ENCODE results near the gene BRINP1. TPM values are rescaled to one million over a fixed set of nuclear protein-coding genes. Genes with fewer than 3 reads are reported as not detected.

BRINP1 gene
- total and polyA plus RNA-seq, 2 of the 8 experiments (the other 6 are each of a cell fraction or from before 2014, with no cell fraction given), result 19.5 to 20.5 TPM

- TF ChIP-seq TBP (IDR thresholded peaks at IDR 0.05; ENCODE audit: low read depth, low read length) (no peak), CBX8 (IDR thresholded peaks at IDR 0.05; ENCODE audit: borderline replicate concordance, low read depth, low read length) (no peak), BCL11A (IDR thresholded peaks at IDR 0.05; ENCODE audit: low read depth in 2 of 2, low read length in 2 of 2) (no peak), RFX5 (IDR thresholded peaks at IDR 0.05; ENCODE audit: borderline replicate concordance, low read depth, low read length) (no peak), SP4 (IDR thresholded peaks at IDR 0.05; ENCODE audit: low read length) (no peak), CTBP2 (IDR thresholded peaks at IDR 0.05; ENCODE audit: borderline replicate concordance, insufficient read depth, insufficient read length, low read length) (no peak), RAD21 (IDR thresholded peaks at IDR 0.05 in 1 of 2, conservative IDR thresholded peaks at IDR 0.05 in 1 of 2; ENCODE audit: low read depth in 2 of 2, low read length in 2 of 2) (no peak)
- TF ChIP-seq, protein P1, sequence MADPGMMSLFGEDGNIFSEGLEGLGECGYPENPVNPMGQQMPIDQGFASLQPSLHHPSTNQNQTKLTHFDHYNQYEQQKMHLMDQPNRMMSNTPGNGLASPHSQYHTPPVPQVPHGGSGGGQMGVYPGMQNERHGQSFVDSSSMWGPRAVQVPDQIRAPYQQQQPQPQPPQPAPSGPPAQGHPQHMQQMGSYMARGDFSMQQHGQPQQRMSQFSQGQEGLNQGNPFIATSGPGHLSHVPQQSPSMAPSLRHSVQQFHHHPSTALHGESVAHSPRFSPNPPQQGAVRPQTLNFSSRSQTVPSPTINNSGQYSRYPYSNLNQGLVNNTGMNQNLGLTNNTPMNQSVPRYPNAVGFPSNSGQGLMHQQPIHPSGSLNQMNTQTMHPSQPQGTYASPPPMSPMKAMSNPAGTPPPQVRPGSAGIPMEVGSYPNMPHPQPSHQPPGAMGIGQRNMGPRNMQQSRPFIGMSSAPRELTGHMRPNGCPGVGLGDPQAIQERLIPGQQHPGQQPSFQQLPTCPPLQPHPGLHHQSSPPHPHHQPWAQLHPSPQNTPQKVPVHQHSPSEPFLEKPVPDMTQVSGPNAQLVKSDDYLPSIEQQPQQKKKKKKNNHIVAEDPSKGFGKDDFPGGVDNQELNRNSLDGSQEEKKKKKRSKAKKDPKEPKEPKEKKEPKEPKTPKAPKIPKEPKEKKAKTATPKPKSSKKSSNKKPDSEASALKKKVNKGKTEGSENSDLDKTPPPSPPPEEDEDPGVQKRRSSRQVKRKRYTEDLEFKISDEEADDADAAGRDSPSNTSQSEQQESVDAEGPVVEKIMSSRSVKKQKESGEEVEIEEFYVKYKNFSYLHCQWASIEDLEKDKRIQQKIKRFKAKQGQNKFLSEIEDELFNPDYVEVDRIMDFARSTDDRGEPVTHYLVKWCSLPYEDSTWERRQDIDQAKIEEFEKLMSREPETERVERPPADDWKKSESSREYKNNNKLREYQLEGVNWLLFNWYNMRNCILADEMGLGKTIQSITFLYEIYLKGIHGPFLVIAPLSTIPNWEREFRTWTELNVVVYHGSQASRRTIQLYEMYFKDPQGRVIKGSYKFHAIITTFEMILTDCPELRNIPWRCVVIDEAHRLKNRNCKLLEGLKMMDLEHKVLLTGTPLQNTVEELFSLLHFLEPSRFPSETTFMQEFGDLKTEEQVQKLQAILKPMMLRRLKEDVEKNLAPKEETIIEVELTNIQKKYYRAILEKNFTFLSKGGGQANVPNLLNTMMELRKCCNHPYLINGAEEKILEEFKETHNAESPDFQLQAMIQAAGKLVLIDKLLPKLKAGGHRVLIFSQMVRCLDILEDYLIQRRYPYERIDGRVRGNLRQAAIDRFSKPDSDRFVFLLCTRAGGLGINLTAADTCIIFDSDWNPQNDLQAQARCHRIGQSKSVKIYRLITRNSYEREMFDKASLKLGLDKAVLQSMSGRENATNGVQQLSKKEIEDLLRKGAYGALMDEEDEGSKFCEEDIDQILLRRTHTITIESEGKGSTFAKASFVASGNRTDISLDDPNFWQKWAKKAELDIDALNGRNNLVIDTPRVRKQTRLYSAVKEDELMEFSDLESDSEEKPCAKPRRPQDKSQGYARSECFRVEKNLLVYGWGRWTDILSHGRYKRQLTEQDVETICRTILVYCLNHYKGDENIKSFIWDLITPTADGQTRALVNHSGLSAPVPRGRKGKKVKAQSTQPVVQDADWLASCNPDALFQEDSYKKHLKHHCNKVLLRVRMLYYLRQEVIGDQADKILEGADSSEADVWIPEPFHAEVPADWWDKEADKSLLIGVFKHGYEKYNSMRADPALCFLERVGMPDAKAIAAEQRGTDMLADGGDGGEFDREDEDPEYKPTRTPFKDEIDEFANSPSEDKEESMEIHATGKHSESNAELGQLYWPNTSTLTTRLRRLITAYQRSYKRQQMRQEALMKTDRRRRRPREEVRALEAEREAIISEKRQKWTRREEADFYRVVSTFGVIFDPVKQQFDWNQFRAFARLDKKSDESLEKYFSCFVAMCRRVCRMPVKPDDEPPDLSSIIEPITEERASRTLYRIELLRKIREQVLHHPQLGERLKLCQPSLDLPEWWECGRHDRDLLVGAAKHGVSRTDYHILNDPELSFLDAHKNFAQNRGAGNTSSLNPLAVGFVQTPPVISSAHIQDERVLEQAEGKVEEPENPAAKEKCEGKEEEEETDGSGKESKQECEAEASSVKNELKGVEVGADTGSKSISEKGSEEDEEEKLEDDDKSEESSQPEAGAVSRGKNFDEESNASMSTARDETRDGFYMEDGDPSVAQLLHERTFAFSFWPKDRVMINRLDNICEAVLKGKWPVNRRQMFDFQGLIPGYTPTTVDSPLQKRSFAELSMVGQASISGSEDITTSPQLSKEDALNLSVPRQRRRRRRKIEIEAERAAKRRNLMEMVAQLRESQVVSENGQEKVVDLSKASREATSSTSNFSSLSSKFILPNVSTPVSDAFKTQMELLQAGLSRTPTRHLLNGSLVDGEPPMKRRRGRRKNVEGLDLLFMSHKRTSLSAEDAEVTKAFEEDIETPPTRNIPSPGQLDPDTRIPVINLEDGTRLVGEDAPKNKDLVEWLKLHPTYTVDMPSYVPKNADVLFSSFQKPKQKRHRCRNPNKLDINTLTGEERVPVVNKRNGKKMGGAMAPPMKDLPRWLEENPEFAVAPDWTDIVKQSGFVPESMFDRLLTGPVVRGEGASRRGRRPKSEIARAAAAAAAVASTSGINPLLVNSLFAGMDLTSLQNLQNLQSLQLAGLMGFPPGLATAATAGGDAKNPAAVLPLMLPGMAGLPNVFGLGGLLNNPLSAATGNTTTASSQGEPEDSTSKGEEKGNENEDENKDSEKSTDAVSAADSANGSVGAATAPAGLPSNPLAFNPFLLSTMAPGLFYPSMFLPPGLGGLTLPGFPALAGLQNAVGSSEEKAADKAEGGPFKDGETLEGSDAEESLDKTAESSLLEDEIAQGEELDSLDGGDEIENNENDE (IDR thresholded peaks at IDR 0.05; ENCODE audit: insufficient replicate concordance, low read length), result no peak
Observed at GRCh38 chr9:119268985-119269384, 100.2 kb downstream of the BRINP1 start (continued).
